K562 (cell line): ENCODE measurements around the gene LRRC3C. TPM values are rescaled to one million over a fixed set of nuclear protein-coding genes. Genes with fewer than 3 reads are reported as not detected.

Experiments
- CBFA2T3 ChIP-seq: fragments of 450-650 bp; IDR thresholded peaks from 2 replicates; pipeline ENCODE4 v1.6.1; 2017
- CBX2 ChIP-seq: fragments of 200-600 bp; sonication (generic); IDR thresholded peaks from one replicate; pipeline ENCODE4 v1.6.1; 2012; ENCODE audit warnings: mild to moderate bottlenecking, low read length, inconsistent platforms; ENCODE audit not compliant: insufficient read depth, poor library complexity, severe bottlenecking
- CHCHD3 ChIP-seq: fragments of 250-450 bp; sonication (Bioruptor Pico); IDR thresholded peaks from 2 replicates; pipeline ENCODE4 v2.1.2; 2022; ENCODE audit warnings: mild to moderate bottlenecking
- CTBP1 ChIP-seq: fragments of 450-650 bp; IDR thresholded peaks from 2 replicates; pipeline ENCODE4 v1.6.1; 2016; ENCODE audit warnings: borderline replicate concordance
- EP300 ChIP-seq: IDR thresholded peaks from 2 replicates; pipeline ENCODE4 v1.6.1; 2012; ENCODE audit warnings: low read length, improper control_type of control experiment
- ESRRB ChIP-seq: fragments of 250-450 bp; sonication (Bioruptor Pico); IDR thresholded peaks from 2 replicates; pipeline ENCODE4 v1.5.0; 2020; ENCODE audit warnings: mild to moderate bottlenecking, moderate library complexity, borderline replicate concordance
- HDAC1 ChIP-seq, 2 experiments: fragments of 450-650 bp; IDR thresholded peaks; 2 replicates each; pipeline ENCODE4 v1.6.1; 2016 to 2017; ENCODE audit warnings: inconsistent platforms in 1 of 2, mild to moderate bottlenecking in 1 of 2, moderate library complexity in 1 of 2
- MAFK ChIP-seq: IDR thresholded peaks from 2 replicates; pipeline ENCODE4 v1.6.1; 2011; ENCODE audit warnings: low read length, improper control_type of control experiment
- NELFE ChIP-seq: IDR thresholded peaks from 2 replicates; pipeline ENCODE4 v1.6.1; 2011; ENCODE audit warnings: mild to moderate bottlenecking; ENCODE audit not compliant: insufficient read depth, insufficient read length
- NONO ChIP-seq, 2 experiments: fragments of 200-400 bp in 1 of 2; fragments of 450-650 bp in 1 of 2; formaldehyde crosslinking in 1 of 2; IDR thresholded peaks; 2 replicates each; pipeline ENCODE4 v1.6.1; 2017; ENCODE audit warnings: low read depth in 2 of 2, mild to moderate bottlenecking in 2 of 2, moderate library complexity in 2 of 2, low read length in 1 of 2
- NR2F6 ChIP-seq: fragments of 450-650 bp; formaldehyde crosslinking; IDR thresholded peaks from 2 replicates; pipeline ENCODE4 v1.4.0; 2020; ENCODE audit warnings: mild to moderate bottlenecking
- RNF2 ChIP-seq: sonication (generic); IDR thresholded peaks from 2 replicates; pipeline ENCODE4 v1.6.1; 2016
- SMAD2 ChIP-seq: fragments of 150-350 bp; IDR thresholded peaks from 2 replicates; pipeline ENCODE4 v1.6.1; 2014; ENCODE audit warnings: low read depth, mild to moderate bottlenecking, low read length
- TOE1 ChIP-seq, 2 experiments: fragments of 450-650 bp in 1 of 2; sonication (generic) in 1 of 2; formaldehyde crosslinking in 1 of 2; IDR thresholded peaks; 2 replicates each; pipeline versions ENCODE4 v1.7.1 to v1.8.0; 2016 to 2022; ENCODE audit warnings: borderline replicate concordance in 2 of 2, mild to moderate bottlenecking in 2 of 2, antibody characterized with exemption in 1 of 2, inconsistent platforms in 1 of 2, low read depth in 1 of 2, missing genetic modification reagents in 1 of 2, moderate library complexity in 1 of 2
- ZNF696 ChIP-seq: fragments of 250-450 bp; sonication (Bioruptor Pico); conservative IDR thresholded peaks from 2 replicates; pipeline ENCODE4 v1.4.0; 2020; ENCODE audit warnings: mild to moderate bottlenecking, moderate library complexity
- polyA plus RNA-seq, 8 experiments: library from polyadenylated mRNA; depleted of rRNA in 4 of 8; stranded (reverse) in 5 of 8; unstranded in 3 of 8; fragments of >200 nt; fragmentation: Nextera tagmentation in 2 of 8; fragmentation: Illumina TruSeq in 1 of 8; extraction: Ambion mirVana in 2 of 8; extraction: Trizol in 1 of 8; gene quantifications; 2 replicates each; pipeline versions ENCODE4 v1.2.1 to v1.2.3, GENCODE V29; 2011 to 2014; ENCODE audit warnings: inconsistent platforms in 1 of 8, missing spikeins in 1 of 8
- total RNA-seq, 7 experiments: library from RNA; depleted of rRNA in 6 of 7; stranded (reverse); fragments of >200 nt in 6 of 7; fragmentation: Illumina TruSeq in 2 of 7; extraction: Trizol in 2 of 7; gene quantifications; 2 replicates each; pipeline versions ENCODE4 v1.2.1 to v1.2.3, GENCODE V29; 2011 to 2021; ENCODE audit warnings: low replicate concordance in 1 of 7
- TF ChIP-seq, protein P1 (sequence below): fragments of 450-650 bp; formaldehyde crosslinking; IDR thresholded peaks from 2 replicates; pipeline ENCODE4 v1.4.0; 2020; ENCODE audit warnings: mild to moderate bottlenecking, moderate library complexity
- TF ChIP-seq, protein P2 (sequence below): fragments of 250-450 bp; sonication (Bioruptor Pico); IDR thresholded peaks from 2 replicates; pipeline ENCODE4 v1.4.0; 2020; ENCODE audit warnings: mild to moderate bottlenecking
- TF ChIP-seq, protein P3 (sequence below): fragments of 250-450 bp; sonication (Bioruptor Pico); IDR thresholded peaks from 2 replicates; pipeline ENCODE4 v1.8.0; 2022; ENCODE audit warnings: inconsistent platforms, mild to moderate bottlenecking, moderate library complexity, borderline replicate concordance
- TF ChIP-seq, protein P4 (sequence below): fragments of 250-450 bp; sonication (Bioruptor Pico); IDR thresholded peaks from 2 replicates; pipeline ENCODE4 v1.4.0; 2020

LRRC3C gene
- total and polyA plus RNA-seq, 9 of the 15 experiments (the other 6 are each of a cell fraction or from before 2014, with no cell fraction given), result not detected

DNA sequence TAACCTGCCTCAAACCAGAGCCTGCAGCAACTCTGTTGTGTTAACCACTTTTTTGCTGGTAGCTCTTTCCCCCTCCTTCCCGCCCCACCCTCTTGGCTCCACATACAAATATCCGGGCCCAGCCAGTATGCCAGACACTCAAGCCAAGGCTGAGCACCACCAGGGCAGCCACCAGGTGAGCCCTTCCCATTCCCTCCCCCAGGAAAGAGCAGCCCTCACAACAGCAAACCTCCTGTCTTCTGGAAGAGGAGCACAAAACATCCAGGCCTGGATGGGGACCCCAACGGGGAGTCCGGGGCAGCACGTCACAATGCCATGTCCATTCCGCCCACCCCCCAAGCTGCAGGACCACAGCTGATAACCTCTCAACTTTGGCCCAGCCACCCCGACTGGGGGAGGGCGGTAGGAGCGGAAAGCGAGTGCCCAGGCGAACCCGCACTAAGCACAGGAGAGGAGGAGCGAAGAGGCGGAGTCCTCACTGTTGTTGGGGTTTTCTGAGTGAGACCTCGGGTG lies 888 bp upstream of the LRRC3C start (continued):
- TF ChIP-seq CBX2 (no peak), MAFK (no peak), HDAC1 (IDR thresholded peaks at IDR 0.05) (no peak), NR2F6 (CRISPR knock-in tag) (no peak), ZNF696 (no peak), CHCHD3 (CRISPR knock-in tag) (no peak), TOE1 (IDR thresholded peaks at IDR 0.05; ENCODE audit: borderline replicate concordance) (no peak), TOE1 (CRISPR knock-in tag; IDR thresholded peaks at IDR 0.05; ENCODE audit: borderline replicate concordance, low read depth) (no peak), CTBP1 (0 out of 2 replicates have a peak, but pooled peaks have one; percentile 19), ESRRB (CRISPR knock-in tag) (no peak), RNF2 (no peak), NONO (IDR thresholded peaks at IDR 0.05; ENCODE audit: low read depth in 2 of 2, low read length in 1 of 2) (no peak), EP300 (no peak), NELFE (no peak), SMAD2 (no peak), CBFA2T3 (peak; percentile 34; the same call in 1 of the 2 replicates)
- TF ChIP-seq, protein P1, sequence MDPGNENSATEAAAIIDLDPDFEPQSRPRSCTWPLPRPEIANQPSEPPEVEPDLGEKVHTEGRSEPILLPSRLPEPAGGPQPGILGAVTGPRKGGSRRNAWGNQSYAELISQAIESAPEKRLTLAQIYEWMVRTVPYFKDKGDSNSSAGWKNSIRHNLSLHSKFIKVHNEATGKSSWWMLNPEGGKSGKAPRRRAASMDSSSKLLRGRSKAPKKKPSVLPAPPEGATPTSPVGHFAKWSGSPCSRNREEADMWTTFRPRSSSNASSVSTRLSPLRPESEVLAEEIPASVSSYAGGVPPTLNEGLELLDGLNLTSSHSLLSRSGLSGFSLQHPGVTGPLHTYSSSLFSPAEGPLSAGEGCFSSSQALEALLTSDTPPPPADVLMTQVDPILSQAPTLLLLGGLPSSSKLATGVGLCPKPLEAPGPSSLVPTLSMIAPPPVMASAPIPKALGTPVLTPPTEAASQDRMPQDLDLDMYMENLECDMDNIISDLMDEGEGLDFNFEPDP (CRISPR knock-in tag), result no peak
- TF ChIP-seq, protein P2, sequence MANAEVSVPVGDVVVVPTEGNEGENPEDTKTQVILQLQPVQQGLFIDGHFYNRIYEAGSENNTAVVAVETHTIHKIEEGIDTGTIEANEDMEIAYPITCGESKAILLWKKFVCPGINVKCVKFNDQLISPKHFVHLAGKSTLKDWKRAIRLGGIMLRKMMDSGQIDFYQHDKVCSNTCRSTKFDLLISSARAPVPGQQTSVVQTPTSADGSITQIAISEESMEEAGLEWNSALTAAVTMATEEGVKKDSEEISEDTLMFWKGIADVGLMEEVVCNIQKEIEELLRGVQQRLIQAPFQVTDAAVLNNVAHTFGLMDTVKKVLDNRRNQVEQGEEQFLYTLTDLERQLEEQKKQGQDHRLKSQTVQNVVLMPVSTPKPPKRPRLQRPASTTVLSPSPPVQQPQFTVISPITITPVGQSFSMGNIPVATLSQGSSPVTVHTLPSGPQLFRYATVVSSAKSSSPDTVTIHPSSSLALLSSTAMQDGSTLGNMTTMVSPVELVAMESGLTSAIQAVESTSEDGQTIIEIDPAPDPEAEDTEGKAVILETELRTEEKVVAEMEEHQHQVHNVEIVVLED (CRISPR knock-in tag), result no peak
- TF ChIP-seq, protein P3, sequence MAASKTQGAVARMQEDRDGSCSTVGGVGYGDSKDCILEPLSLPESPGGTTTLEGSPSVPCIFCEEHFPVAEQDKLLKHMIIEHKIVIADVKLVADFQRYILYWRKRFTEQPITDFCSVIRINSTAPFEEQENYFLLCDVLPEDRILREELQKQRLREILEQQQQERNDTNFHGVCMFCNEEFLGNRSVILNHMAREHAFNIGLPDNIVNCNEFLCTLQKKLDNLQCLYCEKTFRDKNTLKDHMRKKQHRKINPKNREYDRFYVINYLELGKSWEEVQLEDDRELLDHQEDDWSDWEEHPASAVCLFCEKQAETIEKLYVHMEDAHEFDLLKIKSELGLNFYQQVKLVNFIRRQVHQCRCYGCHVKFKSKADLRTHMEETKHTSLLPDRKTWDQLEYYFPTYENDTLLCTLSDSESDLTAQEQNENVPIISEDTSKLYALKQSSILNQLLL (CRISPR knock-in tag), result no peak
- TF ChIP-seq, protein P4, sequence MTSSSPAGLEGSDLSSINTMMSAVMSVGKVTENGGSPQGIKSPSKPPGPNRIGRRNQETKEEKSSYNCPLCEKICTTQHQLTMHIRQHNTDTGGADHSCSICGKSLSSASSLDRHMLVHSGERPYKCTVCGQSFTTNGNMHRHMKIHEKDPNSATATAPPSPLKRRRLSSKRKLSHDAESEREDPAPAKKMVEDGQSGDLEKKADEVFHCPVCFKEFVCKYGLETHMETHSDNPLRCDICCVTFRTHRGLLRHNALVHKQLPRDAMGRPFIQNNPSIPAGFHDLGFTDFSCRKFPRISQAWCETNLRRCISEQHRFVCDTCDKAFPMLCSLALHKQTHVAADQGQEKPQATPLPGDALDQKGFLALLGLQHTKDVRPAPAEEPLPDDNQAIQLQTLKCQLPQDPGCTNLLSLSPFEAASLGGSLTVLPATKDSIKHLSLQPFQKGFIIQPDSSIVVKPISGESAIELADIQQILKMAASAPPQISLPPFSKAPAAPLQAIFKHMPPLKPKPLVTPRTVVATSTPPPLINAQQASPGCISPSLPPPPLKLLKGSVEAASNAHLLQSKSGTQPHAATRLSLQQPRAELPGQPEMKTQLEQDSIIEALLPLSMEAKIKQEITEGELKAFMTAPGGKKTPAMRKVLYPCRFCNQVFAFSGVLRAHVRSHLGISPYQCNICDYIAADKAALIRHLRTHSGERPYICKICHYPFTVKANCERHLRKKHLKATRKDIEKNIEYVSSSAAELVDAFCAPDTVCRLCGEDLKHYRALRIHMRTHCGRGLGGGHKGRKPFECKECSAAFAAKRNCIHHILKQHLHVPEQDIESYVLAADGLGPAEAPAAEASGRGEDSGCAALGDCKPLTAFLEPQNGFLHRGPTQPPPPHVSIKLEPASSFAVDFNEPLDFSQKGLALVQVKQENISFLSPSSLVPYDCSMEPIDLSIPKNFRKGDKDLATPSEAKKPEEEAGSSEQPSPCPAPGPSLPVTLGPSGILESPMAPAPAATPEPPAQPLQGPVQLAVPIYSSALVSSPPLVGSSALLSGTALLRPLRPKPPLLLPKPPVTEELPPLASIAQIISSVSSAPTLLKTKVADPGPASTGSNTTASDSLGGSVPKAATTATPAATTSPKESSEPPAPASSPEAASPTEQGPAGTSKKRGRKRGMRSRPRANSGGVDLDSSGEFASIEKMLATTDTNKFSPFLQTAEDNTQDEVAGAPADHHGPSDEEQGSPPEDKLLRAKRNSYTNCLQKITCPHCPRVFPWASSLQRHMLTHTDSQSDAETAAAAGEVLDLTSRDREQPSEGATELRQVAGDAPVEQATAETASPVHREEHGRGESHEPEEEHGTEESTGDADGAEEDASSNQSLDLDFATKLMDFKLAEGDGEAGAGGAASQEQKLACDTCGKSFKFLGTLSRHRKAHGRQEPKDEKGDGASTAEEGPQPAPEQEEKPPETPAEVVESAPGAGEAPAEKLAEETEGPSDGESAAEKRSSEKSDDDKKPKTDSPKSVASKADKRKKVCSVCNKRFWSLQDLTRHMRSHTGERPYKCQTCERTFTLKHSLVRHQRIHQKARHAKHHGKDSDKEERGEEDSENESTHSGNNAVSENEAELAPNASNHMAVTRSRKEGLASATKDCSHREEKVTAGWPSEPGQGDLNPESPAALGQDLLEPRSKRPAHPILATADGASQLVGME (CRISPR knock-in tag), result no peak
